HG02885 (cell line): Measurements from ENCODE around the gene CDH13.

Experiments
- ATAC-seq: cut with Tn5 transposase; IDR thresholded peaks from one replicate; pipeline ENCODE4 v1.9.1; 2021; ENCODE audit warnings: mild to moderate bottlenecking; ENCODE audit not compliant: unreplicated experiment, poor library complexity

CDH13 gene

GRCh38 chr16:83196796-83197195 is 570.0 kb downstream of the CDH13 start:
- ATAC-seq = no peak

GRCh38 chr16:83197450-83197849 is 570.7 kb downstream of the CDH13 start:
- ATAC-seq = no peak

GRCh38 chr16:83198977-83199376 is 572.2 kb downstream of the CDH13 start:
- no peak for ATAC-seq

GRCh38 chr16:83200005-83200779 is 573.4 kb downstream of the CDH13 start:
- ATAC-seq = no peak

GRCh38 chr16:83201748-83202147 is 575.0 kb downstream of the CDH13 start:
- no peak for ATAC-seq

- no peak for ATAC-seq
Measured at GRCh38 chr16:83205896-83206295, 579.1 kb downstream of the CDH13 start.

GRCh38 chr16:83206426-83206825 is 579.7 kb downstream of the CDH13 start:
- no peak for ATAC-seq

- no peak for ATAC-seq
Measured at GRCh38 chr16:83211711-83212110, 584.9 kb downstream of the CDH13 start.

- ATAC-seq = no peak
Measured at GRCh38 chr16:83212301-83212841, 585.6 kb downstream of the CDH13 start.

GRCh38 chr16:83214671-83215070 is 587.9 kb downstream of the CDH13 start:
- ATAC-seq = no peak

- ATAC-seq = no peak
Measured at GRCh38 chr16:83215406-83216001, 588.7 kb downstream of the CDH13 start.

GRCh38 chr16:83219285-83219684 is 592.5 kb downstream of the CDH13 start:
- no peak for ATAC-seq

- ATAC-seq = no peak
Measured at GRCh38 chr16:83220066-83220465, 593.3 kb downstream of the CDH13 start.

- no peak for ATAC-seq
Measured at GRCh38 chr16:83224642-83225041, 597.9 kb downstream of the CDH13 start.

- ATAC-seq = no peak
Measured at GRCh38 chr16:83227336-83227735, 600.6 kb downstream of the CDH13 start.

GRCh38 chr16:83231729-83232128 is 605.0 kb downstream of the CDH13 start:
- no peak for ATAC-seq

- no peak for ATAC-seq
Measured at GRCh38 chr16:83233153-83233552, 606.4 kb downstream of the CDH13 start.

GRCh38 chr16:83238949-83239691 is 612.4 kb downstream of the CDH13 start:
- no peak for ATAC-seq

GRCh38 chr16:83244057-83244456 is 617.3 kb downstream of the CDH13 start:
- no peak for ATAC-seq

- no peak for ATAC-seq
Measured at GRCh38 chr16:83245061-83245460, 618.3 kb downstream of the CDH13 start.

GRCh38 chr16:83247767-83248372 is 621.1 kb downstream of the CDH13 start:
- ATAC-seq = no peak
